Measurements from ENCODE around the gene PRKAR1B.
A peak's percentile ranks its signal among the peaks of the same experiment; 100 is the strongest.

Gene PRKAR1B

GRCh38 chr7:521221-522070 is 205.6 kb downstream of the PRKAR1B start:
- Histone ChIP-seq H3K27ac (ENCODE audit: extremely low read depth, low read depth, low read length) (no peak overlapping the region; the same call in 1 of the 2 replicates), H3K9me3 (ENCODE audit: control insufficient read depth, insufficient read depth, low read depth, low read length) (no peaks in the 10 kb centered on the region), H3K4me1 (ENCODE audit: control insufficient read depth, insufficient read depth, low read length) (peaks cover 6% of the 10 kb centered on the region; the same call in 1 of the 2 replicates), H3K4me3 (ENCODE audit: low read depth, low read length) (peak overlapping the region; percentile 20; the same call in 1 of the 2 replicates), H3K36me3 (ENCODE audit: control insufficient read depth in 2 of 2, insufficient read depth in 1 of 2, low read length in 2 of 2) (no peaks in the 10 kb centered on the region)
- TF ChIP-seq ZFHX2 (tag by site-specific recombination; conservative IDR thresholded peaks at IDR 0.05) = peak; percentile 71
- TF ChIP-seq ZNF596 (tag by site-specific recombination; IDR thresholded peaks at IDR 0.05) = peak; percentile 67
- TF ChIP-seq ZNF341 (tag by site-specific recombination; IDR thresholded peaks at IDR 0.05; ENCODE audit: low read depth) = peak; percentile 42; the same call in 1 of the 2 replicates
- no peak for TF ChIP-seq ZNF16 (tag by site-specific recombination; IDR thresholded peaks at IDR 0.05; ENCODE audit: low read depth)
- CTCF ChIA-PET = no interaction called here
- POLR2A ChIA-PET = no interaction called here

- ChIA-PET POLR2A (interaction anchor here (1.0 kb wide), 1 partner anchor 18 kb away, joined by 3 read pairs; no protein-coding TSS in a partner anchor), CTCF (interaction anchor here (0.6 kb wide), 1 partner anchor 566 kb away, joined by 4 read pairs; no protein-coding TSS in a partner anchor)
- Histone ChIP-seq H3K36me3 (ENCODE audit: control insufficient read depth in 2 of 2, insufficient read depth in 1 of 2, low read length in 2 of 2) (no peaks in the 10 kb centered on the region), H3K4me1 (ENCODE audit: control insufficient read depth, insufficient read depth, low read length) (peaks cover 6% of the 10 kb centered on the region; the same call in 1 of the 2 replicates), H3K27ac (ENCODE audit: extremely low read depth, low read depth, low read length) (no peak overlapping the region), H3K9me3 (ENCODE audit: control insufficient read depth, insufficient read depth, low read depth, low read length) (no peaks in the 10 kb centered on the region), H3K4me3 (ENCODE audit: low read depth, low read length) (no peak overlapping the region; the same call in 1 of the 2 replicates)
- TF ChIP-seq GLIS2 (tag by site-specific recombination; IDR thresholded peaks at IDR 0.05) (peak; percentile 69), ZFHX2 (tag by site-specific recombination; conservative IDR thresholded peaks at IDR 0.05) (peak; percentile 91), ZNF600 (tag by site-specific recombination; IDR thresholded peaks at IDR 0.05) (no peak), ZBTB48 (tag by site-specific recombination; IDR thresholded peaks at IDR 0.05) (0 out of 2 replicates have a peak, but pooled peaks have one; percentile 37), ZNF132 (tag by site-specific recombination; IDR thresholded peaks at IDR 0.05; ENCODE audit: borderline replicate concordance) (no peak), HOXA7 (CRISPR knock-in tag; IDR thresholded peaks at IDR 0.05; ENCODE audit: borderline replicate concordance) (no peak), ZNF280D (tag by site-specific recombination; IDR thresholded peaks at IDR 0.05) (no peak), ZIC2 (tag by site-specific recombination; IDR thresholded peaks at IDR 0.05) (0 out of 2 replicates have a peak, but pooled peaks have one; percentile 14), GFI1B (tag by site-specific recombination; IDR thresholded peaks at IDR 0.05) (no peak), ZBTB26 (tag by site-specific recombination; optimal IDR thresholded peaks at IDR 0.05) (peak; percentile 30), ZBTB17 (tag by site-specific recombination; IDR thresholded peaks at IDR 0.05) (no peak), EGR2 (tag by site-specific recombination; IDR thresholded peaks at IDR 0.05; ENCODE audit: low read depth) (peak; percentile 49; the same call in 1 of the 2 replicates), GLIS1 (tag by site-specific recombination; IDR thresholded peaks at IDR 0.05) (peak; percentile 89)
- TF ChIP-seq, protein P1, sequence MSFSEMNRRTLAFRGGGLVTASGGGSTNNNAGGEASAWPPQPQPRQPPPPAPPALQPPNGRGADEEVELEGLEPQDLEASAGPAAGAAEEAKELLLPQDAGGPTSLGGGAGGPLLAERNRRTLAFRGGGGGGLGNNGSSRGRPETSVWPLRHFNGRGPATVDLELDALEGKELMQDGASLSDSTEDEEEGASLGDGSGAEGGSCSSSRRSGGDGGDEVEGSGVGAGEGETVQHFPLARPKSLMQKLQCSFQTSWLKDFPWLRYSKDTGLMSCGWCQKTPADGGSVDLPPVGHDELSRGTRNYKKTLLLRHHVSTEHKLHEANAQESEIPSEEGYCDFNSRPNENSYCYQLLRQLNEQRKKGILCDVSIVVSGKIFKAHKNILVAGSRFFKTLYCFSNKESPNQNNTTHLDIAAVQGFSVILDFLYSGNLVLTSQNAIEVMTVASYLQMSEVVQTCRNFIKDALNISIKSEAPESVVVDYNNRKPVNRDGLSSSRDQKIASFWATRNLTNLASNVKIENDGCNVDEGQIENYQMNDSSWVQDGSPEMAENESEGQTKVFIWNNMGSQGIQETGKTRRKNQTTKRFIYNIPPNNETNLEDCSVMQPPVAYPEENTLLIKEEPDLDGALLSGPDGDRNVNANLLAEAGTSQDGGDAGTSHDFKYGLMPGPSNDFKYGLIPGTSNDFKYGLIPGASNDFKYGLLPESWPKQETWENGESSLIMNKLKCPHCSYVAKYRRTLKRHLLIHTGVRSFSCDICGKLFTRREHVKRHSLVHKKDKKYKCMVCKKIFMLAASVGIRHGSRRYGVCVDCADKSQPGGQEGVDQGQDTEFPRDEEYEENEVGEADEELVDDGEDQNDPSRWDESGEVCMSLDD (tag by site-specific recombination; IDR thresholded peaks at IDR 0.05) = peak; percentile 71
- TF ChIP-seq, protein P2, sequence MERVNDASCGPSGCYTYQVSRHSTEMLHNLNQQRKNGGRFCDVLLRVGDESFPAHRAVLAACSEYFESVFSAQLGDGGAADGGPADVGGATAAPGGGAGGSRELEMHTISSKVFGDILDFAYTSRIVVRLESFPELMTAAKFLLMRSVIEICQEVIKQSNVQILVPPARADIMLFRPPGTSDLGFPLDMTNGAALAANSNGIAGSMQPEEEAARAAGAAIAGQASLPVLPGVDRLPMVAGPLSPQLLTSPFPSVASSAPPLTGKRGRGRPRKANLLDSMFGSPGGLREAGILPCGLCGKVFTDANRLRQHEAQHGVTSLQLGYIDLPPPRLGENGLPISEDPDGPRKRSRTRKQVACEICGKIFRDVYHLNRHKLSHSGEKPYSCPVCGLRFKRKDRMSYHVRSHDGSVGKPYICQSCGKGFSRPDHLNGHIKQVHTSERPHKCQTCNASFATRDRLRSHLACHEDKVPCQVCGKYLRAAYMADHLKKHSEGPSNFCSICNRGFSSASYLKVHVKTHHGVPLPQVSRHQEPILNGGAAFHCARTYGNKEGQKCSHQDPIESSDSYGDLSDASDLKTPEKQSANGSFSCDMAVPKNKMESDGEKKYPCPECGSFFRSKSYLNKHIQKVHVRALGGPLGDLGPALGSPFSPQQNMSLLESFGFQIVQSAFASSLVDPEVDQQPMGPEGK (tag by site-specific recombination; IDR thresholded peaks at IDR 0.05) = 0 out of 2 replicates have a peak, but pooled peaks have one; percentile 8
Observed at GRCh38 chr7:520503-521161, 206.4 kb downstream of the PRKAR1B start.
